ENCODE data around the gene IFT81. TPM values are rescaled to one million over a fixed set of nuclear protein-coding genes. Genes with fewer than 3 reads are reported as not detected.

Gene IFT81
- total and polyA plus RNA-seq, 2 experiments from 2014 or later: 17.5 to 22.3 TPM

DNA sequence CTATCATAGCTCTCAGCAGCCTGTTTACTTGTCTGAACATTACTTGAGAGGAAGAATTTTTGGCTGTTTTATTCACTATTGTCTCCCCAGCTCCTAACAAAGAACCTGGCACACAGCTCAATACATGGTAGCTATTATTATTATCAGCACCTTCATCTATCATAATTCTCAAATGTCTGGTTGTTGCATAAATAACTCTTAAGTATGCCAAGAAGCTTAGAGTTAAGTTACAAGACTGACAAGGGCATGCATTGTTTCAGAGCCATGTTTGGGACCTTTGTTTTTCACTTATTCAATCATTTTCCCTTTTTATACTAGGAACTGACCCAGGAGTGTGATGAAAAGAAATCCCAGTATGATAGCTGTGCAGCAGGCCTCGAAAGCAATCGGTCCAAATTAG is 79.4 kb downstream of the IFT81 start:
- no peaks in the 10 kb centered on the region for H3F3A ChIP-seq (replicated peaks; ENCODE audit: low read depth)
- Mint-ChIP-seq H3K4me3 (no peak overlapping the region), H3K27me3 (ENCODE audit: insufficient read depth, low read depth, poor library complexity) (no peaks in the 10 kb centered on the region), H3K27ac (no peak overlapping the region), H3K4me1 (peaks cover 10% of the 10 kb centered on the region; the same call in 2 of the 3 replicates), H3K9me3 (no peaks in the 10 kb centered on the region), H3K36me3 (ENCODE audit: low read depth) (no peaks in the 10 kb centered on the region)
- no peak for TF ChIP-seq POLR2AphosphoS5 (IDR thresholded peaks at IDR 0.05; ENCODE audit: low read depth)
- no peak for TF ChIP-seq JUNB (IDR thresholded peaks at IDR 0.05; ENCODE audit: unreplicated experiment)
- TF ChIP-seq NANOG (IDR thresholded peaks at IDR 0.05; ENCODE audit: borderline replicate concordance): no peak
- TF ChIP-seq ZNF331 (CRISPR knock-in tag; IDR thresholded peaks at IDR 0.05; ENCODE audit: low read depth): no peak
- no peak for TF ChIP-seq ETS1 (IDR thresholded peaks at IDR 0.05)
- TF ChIP-seq, protein P1, sequence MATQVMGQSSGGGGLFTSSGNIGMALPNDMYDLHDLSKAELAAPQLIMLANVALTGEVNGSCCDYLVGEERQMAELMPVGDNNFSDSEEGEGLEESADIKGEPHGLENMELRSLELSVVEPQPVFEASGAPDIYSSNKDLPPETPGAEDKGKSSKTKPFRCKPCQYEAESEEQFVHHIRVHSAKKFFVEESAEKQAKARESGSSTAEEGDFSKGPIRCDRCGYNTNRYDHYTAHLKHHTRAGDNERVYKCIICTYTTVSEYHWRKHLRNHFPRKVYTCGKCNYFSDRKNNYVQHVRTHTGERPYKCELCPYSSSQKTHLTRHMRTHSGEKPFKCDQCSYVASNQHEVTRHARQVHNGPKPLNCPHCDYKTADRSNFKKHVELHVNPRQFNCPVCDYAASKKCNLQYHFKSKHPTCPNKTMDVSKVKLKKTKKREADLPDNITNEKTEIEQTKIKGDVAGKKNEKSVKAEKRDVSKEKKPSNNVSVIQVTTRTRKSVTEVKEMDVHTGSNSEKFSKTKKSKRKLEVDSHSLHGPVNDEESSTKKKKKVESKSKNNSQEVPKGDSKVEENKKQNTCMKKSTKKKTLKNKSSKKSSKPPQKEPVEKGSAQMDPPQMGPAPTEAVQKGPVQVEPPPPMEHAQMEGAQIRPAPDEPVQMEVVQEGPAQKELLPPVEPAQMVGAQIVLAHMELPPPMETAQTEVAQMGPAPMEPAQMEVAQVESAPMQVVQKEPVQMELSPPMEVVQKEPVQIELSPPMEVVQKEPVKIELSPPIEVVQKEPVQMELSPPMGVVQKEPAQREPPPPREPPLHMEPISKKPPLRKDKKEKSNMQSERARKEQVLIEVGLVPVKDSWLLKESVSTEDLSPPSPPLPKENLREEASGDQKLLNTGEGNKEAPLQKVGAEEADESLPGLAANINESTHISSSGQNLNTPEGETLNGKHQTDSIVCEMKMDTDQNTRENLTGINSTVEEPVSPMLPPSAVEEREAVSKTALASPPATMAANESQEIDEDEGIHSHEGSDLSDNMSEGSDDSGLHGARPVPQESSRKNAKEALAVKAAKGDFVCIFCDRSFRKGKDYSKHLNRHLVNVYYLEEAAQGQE (IDR thresholded peaks at IDR 0.05; ENCODE audit: unreplicated experiment): no peak
- TF ChIP-seq EZH2phosphoT487 (IDR thresholded peaks at IDR 0.05; ENCODE audit: unreplicated experiment): no peak
- no peak for TF ChIP-seq ZNF462 (CRISPR knock-in tag; IDR thresholded peaks at IDR 0.05)
- TF ChIP-seq STAT1 (IDR thresholded peaks at IDR 0.05; ENCODE audit: unreplicated experiment): no peak
- no peak for TF ChIP-seq CTCF (conservative IDR thresholded peaks at IDR 0.05; ENCODE audit: low read depth in 2 of 2)
- TF ChIP-seq CREB1 (CRISPR knock-in tag; IDR thresholded peaks at IDR 0.05; ENCODE audit: low read depth): no peak
- no peak for TF ChIP-seq EZH2 (IDR thresholded peaks at IDR 0.05; ENCODE audit: low read depth, unreplicated experiment)
- no peak for TF ChIP-seq ZNF114 (CRISPR knock-in tag; IDR thresholded peaks at IDR 0.05)
- no peaks in the 10 kb centered on the region for H3K27me3 ChIP-seq (ENCODE audit: insufficient read depth)
- H3K4me3 ChIP-seq: no peak overlapping the region
- DNase-seq (ENCODE audit: low spot score): no peak
- H2AFZ ChIP-seq: no peak overlapping the region
- no peaks in the 10 kb centered on the region for H3K79me2 ChIP-seq (replicated peaks; ENCODE audit: insufficient read depth)
- no peak overlapping the region for H3K4me2 ChIP-seq
- H3K36me3 ChIP-seq (ENCODE audit: insufficient read depth): no peaks in the 10 kb centered on the region
- H3K9me2 ChIP-seq (ENCODE audit: insufficient read depth): no peaks in the 10 kb centered on the region
- no peaks in the 10 kb centered on the region for H4K20me1 ChIP-seq (replicated peaks; ENCODE audit: insufficient read depth)
- H3K4me1 ChIP-seq (ENCODE audit: insufficient read depth): peaks cover 6% of the 10 kb centered on the region; the same call in 1 of the 2 replicates
- ATAC-seq: no peak
- no peak overlapping the region for H3K27ac ChIP-seq (ENCODE audit: low read depth)

Data from GM23338 (cell line).